GM19395 (cell line): ENCODE measurements around the gene LNPEP.
A peak's percentile ranks its signal among the peaks of the same experiment; 100 is the strongest.
"Not testable (repeated sequence)": the region's sequence is repeated elsewhere in the genome, so short reads cannot be mapped to it uniquely, and the experiment has no call there.

Source experiments
- ATAC-seq: cut with Tn5 transposase; IDR thresholded peaks from one replicate; pipeline ENCODE4 v1.9.1; 2021; ENCODE audit warnings: mild to moderate bottlenecking, moderate library complexity; ENCODE audit not compliant: unreplicated experiment

The LNPEP gene

DNA sequence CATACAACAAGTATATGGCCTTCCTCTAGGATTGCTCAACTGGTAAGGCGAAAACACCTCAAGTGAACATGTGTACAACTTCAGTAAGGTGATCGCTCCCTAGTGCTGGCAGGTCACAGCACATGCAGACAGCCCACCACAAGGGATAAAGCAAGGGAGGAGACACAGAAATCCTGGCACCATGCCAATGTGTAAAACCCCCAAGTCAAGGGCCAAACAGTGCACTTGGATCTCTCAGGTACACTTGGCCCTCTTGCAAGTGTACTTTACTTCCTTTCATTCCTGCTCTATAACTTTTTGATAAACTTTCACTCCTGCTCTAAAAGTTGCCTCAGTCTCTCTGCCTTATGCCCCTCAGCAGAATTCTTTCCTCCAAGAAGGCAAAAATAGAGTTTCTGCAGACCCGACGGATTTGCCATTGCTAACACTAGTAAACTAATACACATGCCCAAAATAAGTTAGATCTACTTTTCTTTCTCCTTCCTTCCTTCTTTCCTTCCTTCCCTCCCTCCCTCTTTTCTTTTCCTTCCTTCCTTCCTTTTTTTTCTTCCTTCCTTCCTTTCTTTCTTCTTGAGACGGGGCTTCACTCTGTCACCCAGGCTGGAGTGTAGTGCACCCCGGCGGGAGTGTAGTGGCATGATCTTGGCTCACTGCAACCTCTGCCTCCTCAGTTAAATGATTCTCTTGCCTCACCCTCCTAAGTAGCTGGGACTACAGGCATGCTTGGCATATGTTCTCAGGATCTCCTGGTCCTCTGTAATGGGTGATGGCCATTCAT is 6.8 kb upstream of the LNPEP start:
- ATAC-seq: no peak

DNA sequence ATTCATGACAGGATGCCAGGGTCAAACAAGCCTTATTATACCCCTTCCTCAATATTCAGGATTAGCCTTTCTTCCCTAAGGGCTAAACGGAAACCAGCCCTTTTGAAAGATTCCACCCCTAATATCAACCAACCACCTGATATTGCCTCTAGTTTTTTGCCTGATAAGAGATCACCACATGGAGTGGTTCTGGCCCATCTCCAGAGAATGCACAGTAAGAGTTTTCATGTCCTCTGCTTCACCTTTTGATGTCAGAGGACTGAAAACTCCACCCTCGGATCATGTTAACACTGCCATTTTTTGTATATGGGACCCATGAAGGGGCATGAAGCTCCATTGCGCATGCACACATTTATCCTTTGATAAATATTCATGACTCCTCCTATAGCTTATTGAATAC is 5.8 kb upstream of the LNPEP start:
- no peak for ATAC-seq

DNA sequence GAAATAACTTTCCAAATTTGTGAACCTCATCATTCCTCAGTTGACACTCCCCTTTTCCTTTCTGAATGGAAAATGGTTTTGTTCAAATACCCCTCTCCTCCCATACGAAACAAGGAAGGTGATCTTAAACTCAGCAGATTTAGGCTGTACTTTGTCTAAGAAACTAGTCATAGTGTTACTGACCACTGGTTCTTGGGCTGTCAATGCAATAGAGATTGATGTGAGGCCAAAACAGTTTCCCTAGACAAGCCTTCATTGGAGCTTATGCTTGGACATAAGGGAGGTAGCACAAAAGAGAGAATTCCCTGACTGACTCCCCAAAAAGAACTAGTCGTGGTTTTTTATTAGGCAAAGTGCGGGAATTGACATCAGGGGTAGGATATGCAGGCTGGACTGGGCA is 5.3 kb upstream of the LNPEP start:
- no peak for ATAC-seq

DNA sequence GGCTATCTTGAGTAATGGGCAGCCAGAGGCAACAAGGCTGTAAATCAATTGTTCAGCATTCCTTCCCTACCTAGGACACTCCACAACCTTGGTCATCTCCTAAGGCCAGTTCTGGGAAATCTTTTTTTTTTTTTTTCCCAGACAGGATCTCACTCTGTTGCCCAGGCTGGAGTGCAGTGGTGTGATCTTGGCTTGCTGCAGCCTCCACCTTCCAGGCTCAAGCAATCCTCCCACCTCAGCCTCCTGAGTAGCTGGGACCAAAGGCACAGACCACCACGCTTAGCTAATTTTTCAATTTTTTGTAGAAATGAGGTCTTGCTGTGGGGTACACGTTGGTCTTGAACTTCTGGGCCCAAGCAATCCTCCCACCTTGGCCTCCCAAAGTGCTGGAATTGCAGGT is 4.8 kb upstream of the LNPEP start:
- not testable (repeated sequence) for ATAC-seq

DNA sequence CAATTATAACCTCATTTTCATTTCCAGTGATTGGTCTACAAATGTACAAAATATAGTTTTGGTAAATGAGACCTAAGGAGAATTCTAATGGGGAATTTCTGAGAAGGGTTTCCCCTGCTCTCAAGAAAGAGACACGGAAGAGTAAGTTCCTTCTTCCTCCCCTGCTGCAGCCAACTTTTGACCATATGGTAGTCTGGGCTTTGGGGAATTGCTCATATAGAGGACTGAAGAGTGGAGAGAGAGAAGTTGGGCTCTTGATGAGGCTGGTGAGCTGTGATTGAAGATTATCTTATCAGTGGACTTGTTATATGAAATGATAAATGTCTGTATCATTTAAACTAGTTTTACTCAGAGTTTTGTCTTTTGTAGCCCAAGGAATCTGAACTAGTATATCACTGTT is 4.3 kb upstream of the LNPEP start:
- ATAC-seq: no peak

DNA sequence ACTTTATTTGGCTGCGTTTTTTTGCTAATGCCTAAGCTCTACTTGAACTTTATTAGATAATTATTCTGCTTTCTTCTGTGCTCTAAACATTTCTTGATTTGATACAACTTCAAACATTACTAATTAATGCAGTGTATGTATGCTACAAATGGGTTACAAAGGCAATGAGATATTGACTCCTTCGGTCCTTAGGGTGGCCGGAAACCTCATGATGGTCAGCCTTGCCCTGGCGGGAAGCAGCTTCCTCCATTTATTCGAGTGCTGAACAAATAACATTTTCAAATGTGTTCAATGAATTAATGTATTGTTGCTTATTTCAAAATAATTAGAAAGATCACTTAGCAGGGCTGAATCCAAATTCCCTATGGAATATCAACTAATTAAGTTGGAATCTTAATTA is 3.9 kb upstream of the LNPEP start:
- no peak for ATAC-seq

DNA sequence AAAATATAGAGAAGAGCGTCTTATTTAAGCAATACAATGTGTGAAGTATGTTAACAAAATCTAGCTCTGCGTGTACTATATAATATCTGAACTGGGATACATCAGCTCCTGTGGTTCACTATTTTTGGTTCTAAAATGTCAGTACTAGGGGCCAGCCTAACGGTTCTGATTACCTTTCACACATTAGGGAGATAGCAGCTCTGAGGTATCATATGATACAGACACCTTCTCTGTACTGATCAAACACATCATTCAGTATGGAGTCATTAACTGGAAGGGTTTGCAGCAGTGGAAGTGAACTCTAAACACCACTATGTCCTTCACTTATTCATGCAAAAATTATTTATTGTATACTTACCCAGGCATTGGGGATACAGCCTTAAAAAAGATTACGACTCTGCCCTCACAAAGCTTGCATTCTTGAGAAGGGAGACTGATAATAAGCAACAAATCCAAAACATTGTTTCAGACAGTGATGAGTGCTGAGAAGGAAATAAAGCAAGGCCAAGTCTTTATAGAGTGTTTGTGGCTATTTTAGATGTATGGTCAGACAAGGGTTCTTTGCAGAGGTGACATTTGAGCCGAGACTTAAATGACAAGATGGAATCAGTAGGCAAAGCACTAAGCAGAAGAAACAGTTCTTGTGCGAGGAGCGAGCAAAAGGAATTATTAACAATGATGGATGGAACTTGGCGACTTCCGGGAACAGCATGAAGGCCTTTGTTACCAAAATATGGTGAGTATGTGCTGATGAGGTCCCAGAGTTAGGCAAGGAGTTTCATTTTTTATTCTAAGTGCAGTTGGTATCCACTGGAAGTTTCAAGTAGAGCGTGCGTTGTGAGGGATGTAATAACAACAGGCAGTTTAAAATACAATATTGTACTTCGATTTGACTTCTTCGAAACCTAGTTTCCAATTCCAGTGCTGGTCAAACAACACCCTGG is 1.8 kb upstream of the LNPEP start:
- ATAC-seq: peak; percentile 2

DNA sequence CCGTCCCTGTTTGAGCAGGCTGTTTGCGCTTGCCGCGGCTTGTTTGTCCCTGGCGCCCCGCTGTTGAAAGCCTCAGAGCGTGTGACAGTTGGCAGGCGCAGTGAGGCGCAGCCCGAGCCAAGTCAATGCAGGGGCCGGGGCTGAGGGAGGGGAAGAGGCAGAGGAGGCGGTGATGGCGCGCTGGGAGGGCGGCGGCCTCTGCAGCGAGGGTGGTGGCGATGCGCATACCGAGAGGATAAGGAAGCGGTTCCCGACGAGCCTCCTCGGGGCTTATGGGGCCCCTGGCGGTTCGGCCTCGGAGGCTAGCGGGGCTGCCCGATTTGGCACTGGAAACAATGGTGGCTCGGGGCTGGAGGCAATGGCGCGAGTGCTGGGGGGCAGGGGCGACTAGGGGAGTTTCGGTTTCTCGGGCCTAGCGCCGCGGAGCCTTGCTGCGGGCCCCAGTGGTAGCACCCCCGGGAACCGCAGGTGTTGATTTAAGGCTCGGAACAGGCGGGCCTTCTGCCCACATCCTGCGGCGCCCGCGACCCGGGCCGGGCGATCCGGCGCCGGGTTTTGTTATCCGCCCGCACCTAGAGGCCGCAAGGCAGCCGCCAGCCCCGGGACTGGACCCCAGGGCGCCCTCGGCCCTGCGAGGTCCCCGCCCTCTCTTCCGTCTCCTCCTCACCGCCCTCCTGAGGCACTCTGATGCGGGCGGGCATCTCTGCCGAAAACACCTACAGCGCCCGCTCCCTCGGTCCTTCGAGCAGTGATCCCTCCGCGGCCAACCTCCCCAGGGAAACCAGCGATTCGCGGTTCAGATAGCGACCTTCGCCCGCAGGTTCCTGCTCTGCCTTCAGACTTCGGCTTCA is 947 bp upstream of the LNPEP start:
- ATAC-seq: peak; percentile 65

DNA sequence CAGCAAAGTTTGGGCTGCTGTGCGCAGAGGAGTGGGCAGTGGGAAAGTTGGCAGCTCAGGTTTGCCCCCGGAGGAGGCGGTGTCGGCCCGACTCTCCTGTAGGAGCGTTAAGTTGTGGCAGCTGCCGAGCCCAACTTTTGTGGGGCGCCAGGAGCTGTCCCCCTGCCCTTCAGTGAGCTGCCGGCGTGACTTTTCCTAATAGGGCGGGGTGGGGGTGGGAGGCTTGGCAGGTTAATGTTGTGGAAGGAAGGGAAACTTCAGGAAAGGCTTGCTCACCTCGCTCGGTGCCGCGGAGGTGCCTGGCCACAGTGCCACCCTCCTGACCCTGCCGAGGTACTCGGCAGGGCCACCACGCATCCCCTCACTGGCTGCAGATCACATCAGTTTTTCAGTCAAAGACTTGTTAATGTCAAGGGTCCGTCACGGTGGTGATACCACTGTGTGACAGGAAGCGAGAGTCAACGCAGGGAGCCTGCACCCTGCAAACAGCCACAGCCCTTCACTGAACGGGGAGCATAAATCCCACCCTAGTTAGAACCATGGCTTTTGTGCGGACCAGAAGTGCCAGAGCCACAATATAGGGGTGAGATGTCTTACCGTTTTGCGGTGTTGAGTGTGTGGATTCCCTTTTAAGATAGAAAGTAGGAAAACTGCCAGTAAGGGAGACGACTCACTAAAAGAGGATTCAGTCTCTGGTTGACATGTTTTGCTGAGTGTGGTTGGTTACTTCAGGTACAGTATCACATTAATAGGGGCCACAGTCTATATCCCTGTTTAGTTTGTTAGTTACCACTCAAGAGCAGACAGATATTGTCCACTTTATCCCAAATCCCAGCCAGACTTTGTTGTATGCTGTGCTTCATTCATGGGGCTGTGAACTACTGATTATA is 796 bp downstream of the LNPEP start:
- peak; percentile 34 for ATAC-seq

DNA sequence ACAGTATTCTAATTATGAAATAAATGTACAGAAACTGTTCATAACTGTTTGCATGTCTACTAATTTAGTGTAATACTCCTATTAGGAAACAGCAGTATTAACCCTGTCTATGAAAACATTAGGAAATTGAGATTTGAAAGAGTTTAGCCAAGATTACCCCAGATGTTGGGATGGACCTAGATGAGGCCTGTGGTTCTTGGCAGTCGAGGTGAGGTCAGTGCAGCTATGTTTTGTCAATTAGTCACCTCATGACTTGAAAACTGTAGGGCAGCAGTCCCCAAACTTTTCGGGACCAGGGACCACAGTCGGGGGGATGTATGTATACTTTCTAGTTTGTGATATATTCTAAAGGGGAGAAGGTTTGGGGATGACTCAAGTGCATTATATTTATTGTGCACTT is 4.7 kb downstream of the LNPEP start:
- no peak for ATAC-seq

DNA sequence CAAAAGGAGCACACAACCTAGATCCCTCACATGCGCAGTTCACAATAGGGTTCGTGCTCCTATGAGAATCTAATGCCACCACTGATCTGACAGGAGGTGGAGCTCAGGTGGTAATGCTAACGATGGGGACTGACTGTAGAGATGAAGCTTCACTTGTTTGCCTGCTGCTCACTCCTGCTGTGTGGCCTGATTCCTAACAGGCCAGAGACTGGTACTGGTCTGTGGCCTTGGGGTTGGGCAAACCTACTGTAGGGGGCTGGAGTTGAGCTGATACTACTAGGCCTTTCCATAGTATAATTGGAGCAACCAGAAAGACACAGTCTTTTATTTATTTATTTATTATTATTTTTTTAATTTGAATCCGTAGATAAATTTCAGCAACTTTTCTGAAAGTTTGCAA is 5.3 kb downstream of the LNPEP start:
- no peak for ATAC-seq

DNA sequence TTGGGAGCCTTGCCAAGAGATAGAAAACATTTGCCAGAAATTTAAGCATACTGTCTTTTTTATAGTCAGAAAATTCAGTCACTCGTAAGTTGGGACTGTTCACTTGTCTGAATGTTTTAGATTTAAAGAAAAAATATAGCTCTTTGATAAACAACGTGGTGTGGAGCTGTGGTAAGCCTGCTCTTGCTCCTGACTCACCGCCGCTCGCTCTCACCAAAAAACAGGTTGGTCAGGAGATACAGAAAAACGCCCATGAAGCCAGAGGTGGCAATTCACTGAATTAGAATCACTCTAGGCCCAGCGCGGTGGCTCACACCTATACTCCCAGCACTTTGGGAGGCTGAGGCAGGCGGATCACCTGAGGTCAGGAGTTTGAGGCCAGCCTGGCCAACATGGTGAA is 6.2 kb downstream of the LNPEP start:
- no peak for ATAC-seq

DNA sequence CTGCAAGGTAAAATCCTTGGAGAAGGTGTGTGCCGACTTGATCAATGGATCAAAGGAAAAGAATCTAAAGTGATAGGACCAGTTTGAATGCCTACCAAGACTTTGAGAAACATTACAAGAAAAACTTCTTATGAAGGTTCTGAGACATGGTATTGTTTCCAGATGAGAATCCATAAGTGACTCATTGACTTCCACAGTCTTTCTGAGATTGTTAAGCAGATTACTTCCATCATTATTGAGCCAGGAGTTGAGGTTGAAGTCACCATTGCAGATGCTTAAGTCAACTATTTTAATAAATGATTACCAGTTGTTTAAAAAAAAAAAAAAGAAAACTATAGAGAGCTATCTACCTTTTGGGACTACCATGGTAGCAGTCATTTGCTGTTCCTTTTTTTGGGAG is 7.0 kb downstream of the LNPEP start:
- ATAC-seq: no peak

DNA sequence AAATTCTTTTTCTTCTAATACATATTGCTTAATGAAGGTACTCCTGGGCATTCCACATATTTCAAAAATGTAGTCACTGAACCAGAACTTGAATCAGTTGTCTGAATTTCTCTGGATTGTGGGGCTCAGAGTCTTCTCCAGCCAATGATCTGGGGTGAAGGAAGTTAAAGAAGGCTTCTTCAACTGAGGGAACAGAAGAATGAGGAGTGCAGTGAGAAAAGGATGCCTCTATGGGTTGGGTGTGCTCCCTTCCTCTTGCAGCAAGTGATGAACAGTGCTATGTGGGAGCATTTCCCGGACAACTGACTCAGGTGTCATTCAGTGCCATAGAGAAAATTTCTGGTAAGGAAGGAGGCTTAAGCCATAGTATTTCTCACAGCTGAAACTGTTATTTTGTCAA is 7.9 kb downstream of the LNPEP start:
- no peak for ATAC-seq

DNA sequence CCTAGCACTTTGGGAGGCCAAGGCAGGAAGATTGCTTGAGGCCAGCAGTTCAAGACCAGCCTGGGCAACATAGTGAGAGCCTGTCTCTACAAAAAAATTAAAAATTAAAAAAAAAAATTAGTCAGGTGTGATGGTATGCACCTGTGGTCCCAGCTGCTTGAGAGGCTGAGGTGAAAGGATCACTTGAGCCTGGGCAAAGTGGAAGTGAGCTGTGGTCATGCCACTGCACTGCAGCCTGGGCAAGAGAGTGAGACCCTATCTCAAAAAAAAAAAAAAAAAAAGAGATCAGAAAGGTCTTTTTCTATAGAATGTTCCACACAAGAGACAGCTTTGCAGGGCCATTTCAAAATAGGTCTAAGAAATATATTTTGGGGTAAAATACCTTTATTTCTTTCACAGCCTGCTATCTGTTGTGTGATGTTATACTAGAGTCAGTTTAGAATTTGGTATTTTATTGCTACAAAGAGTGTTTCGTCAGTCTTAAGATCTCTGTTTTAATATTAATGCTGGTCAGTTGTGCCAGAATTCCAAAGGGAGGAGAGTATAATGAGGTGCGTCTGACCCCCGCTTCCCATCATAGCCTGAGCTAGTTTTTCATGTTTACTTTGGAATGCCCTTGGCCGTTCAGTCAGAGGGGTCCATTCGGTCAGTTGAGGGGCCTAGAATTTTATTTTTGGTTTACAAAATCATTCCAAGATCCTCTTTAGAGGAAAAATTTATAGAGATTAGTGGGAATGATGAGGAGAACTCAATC is 9.4 kb downstream of the LNPEP start:
- ATAC-seq: no peak

DNA sequence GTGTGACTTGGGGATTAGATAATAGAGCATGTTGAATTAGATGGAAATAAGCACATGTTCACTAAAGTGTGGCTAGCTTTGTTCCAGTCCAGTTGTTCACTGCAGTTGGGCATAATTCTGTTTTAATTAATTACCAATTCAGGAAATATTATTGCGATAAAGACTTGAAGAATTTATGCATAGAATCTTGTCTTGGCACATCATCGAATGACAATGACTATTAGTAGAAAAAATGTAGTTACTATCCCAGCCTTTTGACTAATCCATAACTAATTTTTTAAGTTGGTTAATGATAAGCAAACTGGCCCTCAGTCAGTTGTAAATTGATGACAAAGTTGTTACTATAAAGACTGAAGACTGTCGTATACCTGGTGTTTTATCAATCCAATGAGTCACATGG is 10.5 kb downstream of the LNPEP start:
- ATAC-seq: no peak

DNA sequence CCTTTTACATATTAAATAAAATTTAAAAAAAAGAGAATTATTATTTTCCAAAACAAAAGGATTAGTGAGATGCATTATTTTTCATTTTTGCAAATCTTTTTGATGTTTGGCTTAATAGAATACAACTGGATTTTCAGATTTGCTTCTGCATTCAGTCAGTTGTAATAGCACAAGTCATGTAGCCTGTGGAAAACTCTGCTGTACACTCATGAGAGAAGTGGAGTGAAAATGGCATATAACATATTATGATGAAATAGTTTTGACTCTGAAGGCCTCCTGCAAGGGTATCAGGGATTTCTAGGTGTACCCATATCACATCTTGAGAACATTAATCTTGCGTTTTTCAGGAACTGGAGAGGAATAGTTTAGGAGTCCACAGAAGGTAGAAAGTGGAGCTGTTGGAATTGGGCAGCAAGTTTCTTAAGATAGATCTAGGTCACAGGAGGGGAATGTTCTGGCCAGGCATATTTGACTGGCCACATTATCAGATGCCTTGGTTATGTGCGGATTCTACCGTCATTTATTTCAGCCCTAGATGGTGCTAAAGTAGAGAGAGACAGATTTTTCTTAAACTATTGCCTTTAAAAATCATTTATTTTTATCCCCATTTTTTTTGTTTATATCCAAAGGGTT is 16.4 kb downstream of the LNPEP start:
- no peak for ATAC-seq

DNA sequence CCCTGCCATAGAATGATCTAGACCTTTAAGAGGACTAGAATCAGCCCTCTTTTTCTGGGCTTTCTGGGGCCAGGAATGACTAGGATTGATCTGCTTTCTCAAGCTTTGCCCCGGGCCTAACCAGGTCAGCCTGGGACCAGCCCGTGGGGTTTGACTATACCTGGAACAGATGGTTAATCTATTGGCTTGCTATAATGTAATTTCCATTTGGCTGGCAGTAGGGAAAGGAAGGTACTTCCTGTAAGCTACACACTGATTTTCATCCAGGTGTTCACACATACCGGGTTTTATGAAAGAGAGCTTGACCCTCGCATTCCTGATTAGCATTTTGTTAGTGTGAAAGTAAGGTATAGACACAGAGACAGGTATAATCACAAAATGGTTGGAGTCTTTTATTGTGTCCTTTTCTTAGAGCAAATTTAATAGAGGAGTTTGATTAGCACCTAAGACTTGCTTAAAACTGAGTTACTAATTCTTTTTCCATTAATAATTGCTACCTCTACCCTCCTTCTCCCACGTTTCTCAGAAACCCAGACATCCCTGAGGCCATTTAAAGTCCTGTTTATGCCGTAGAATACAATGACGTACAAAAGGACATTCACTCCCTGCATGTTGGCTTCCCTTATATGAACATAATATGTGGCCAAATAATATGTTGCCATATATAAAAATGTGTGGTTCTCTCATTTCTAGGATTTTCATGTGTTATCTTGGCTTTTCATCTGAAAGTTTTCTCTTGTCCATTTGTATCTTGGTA is 17.3 kb downstream of the LNPEP start:
- ATAC-seq: no peak
